Cardiac septum (tissue), 1 donor: Measurements from ENCODE around the gene ABT1. TPM values are rescaled to one million over a fixed set of nuclear protein-coding genes. Genes with fewer than 3 reads are reported as not detected.

Experiments
- DNase-seq: peaks from one replicate; pipeline ENCODE4 v3.0.0-alpha.2; 2020; ENCODE audit warnings: low spot score
- intact Hi-C: fragments of 100-400 bp; cut with DNase I; formaldehyde crosslinking; loops from one replicate; pipeline ENCODE4 v1.14.0; 2022
- total RNA-seq: library from RNA; stranded (reverse); fragmentation: NEBNext Ultra II Directional; extraction: Animal tissue kit (Norgen Biotek cat#: 25700); gene quantifications from one replicate; pipeline ENCODE4 v1.2.1, GENCODE V29; 2021
- donor health status: DM: no; HTN: no; CAD: no.

ABT1 gene
- total RNA-seq, 1 donor from 2014 or later: 7.4 TPM

DNA sequence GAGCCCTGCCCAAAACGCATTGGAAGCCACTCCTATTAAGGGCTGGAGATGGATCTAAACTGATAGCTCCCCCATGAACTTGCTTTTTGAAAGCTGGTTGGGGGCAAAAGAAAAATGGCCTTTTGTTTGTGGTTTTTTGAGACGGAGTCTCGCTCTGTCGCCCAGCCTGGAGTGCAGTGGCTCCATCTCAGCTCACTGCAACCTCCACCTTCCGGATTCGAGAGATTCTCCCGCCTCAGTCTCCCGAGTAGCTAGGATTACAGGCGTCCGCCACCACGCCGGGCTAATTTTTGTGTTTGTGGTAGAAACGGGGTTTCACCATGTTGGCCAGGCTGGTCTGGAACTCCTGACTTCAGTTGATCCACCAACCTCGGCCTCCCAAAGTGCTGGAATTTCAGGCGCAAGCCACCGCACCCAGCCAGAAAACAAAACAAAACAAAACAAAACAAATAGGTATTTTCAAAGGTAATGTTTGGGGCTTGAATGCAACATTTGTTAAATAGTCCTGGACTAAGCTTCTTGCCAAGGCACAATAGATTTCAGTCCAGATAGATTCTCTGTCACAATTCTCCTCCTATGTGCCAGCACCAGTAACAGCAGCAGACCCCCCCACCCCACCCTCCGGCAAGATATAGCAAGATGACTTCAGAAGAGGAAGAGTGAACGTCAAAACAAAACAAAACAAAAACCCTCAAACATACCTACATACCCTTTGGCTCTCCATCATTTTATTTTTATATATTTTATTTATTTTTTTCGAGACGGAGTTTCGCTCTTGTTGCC, 26.5 kb upstream of the ABT1 start:
- no peak for DNase-seq
- intact Hi-C loops: loop anchor here (5.0 kb wide), 1 partner anchor 228 kb away; no protein-coding TSS in a partner anchor

DNA sequence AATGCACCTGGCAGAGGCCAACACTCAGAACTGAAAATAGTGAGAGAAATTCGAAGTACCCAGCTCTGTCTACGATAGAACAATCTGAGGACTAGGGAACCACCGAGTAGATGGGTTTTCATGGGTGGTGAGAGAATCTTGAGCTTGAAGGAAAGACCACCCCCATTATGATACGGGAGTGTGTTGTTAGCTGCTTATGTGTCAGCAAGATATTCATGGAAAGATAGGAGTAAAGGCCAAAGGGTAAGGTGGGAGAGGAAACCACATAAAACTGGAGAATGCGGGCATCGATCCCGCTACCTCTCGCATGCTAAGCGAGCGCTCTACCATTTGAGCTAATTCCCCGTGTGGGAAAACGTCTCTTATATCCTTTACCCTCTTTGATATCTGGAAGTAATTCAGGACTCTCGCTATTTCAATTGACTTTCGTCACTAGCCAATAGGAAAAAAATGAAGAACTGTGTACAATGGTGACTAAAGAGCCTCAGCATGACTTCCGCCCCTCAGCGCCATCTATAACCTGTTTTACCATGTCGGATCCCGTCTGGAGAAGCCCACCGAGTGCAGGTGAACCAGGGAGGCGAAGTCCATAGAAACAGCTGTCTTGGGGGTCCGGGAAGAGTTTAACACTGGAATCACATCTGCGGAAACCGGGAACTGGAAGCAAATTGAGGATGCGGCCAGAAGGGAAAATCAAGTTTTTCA, 25.0 kb upstream of the ABT1 start:
- DNase-seq: no peak

DNA sequence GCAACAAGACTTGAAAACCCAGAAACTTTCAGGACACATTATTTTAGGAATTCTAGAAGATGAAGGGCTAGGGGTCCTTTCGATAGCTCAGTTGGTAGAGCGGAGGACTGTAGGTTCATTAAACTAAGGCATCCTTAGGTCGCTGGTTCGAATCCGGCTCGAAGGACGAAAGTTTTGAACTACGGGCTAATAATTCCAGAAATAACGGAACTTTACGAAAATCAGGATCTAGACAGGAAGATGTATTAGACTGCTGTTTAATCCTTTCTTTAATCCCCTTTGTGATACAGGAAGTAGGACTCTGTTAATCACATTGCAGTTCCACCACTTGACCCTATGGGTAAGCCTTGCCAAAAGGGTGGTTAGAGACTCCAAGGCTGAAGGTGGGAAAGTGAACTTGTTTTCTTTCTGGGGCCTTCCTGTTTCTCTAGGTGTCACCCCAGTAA, 21.2 kb upstream of the ABT1 start:
- DNase-seq: no peak
- intact Hi-C loops: no loop called here

More for the DNA sequence above, 25.0 kb upstream of the ABT1 start:
- intact Hi-C loops: loop anchor here (2.0 to 5.0 kb wide), 2 partner anchors 17 to 229 kb away; no protein-coding TSS in a partner anchor

DNA sequence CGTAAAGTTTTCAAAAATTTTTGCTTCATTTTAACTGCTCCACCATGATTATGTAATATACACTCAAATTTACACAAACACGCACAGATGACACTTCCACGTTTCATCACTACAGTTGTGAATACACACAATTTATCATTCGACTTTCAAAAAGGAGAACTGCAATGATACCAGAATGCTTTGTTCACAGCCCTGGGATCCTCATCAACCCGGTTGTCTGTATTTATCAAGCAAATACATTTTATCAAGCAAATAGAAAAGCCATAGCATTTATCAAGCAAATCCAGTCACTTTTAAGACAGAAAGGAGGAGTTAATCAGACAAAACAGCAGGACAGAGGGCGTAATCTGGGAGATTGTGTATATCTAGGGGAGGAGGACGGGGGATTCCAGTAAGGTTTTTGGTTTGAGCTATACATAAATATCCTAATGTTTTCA, 20.3 kb upstream of the ABT1 start:
- intact Hi-C loops: no loop called here
- DNase-seq: no peak

DNA sequence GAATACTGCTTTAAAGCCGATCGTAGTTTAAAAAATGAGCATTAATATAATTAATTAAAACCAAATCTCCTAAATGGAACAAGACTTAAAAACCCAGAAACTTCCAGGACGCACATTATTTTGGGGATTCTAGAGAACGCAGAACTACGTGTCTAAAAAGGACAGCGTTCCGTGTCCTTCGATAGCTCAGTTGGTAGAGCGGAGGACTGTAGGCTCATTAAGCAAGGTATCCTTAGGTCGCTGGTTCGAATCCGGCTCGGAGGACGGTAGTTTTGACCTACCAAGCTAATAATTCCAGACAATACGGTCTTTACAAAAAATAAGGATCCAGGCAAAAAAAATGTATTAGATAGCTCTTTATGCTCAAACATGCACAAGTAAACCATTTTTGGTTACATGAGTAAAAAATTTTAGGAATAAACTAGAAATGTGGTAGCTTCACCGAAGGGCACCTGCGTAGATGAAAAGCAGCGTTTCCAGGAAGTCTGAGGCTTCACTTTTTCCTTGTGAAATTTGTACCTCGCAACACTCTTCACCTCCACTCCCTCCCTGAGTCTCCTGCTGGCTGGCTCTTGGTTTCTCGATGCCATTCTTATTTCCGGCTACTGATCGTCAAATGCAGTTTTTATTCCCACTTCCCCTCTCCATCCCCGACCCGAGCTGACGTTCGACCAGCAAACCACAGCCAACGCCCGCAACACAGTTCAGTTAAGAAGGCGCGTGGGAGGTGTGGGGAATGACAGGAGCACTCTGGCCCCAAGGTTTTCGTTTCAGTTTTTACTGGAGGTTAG, 19.6 kb upstream of the ABT1 start:
- intact Hi-C loops: no loop called here
- no peak for DNase-seq

DNA sequence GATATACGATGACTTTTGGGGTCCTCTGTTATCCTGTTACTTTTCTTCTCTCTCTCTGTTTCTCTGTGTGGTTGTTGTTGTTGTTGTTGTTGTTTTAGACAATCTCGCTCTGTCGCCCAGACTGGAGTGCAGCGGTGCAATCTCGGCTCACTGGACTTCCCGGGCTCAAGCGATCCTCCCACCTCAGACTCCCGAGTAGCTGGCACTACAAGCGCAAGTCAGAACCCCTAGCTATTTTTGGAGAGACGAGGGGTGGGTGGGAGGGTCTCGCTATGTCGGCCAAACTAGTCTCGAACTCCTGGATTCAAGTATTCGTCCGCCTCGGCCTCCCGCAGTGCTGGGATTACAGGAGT, 19.1 kb upstream of the ABT1 start:
- intact Hi-C loops: no loop called here
- DNase-seq: no peak

DNA sequence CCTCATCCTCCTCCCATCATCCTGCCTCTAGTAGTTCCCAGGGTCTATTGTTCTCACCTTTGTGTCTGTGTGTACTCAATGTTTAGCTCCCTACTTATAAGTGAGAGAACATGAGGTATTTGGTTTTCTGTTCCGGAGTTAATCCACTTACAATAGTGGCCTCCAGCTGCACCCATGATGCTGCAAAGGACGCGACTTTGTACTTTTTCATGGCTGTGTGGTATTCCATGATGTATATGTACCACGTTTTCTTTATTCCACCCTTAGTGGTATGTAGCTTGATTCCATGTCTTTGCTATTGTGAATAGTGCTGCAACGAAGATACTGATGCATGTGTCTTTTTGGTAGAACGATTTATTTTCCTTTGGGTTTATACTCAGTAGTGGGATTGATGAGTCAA, 18.5 kb upstream of the ABT1 start:
- intact Hi-C loops: no loop called here

DNA sequence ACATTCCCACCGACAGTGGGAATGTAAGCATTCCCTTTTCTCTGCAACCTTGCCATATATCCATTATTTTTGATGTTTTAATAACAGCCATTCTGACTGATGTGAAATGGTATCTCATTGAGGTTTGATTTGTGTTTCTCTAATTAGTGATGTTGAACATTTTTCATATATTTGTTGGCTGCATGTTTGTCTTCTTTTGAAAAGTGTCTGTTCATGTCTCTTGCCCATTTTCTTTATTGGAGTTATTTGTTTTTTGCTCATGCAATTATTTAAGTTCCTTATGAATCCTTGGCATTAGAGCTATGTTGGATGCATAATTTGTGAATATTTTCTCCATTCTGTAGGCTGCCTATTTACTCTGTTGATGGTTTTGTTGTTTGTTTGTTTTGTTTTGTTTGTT, 18.0 kb upstream of the ABT1 start:
- no peak for DNase-seq
- intact Hi-C loops: no loop called here

More for the DNA sequence above, 18.5 kb upstream of the ABT1 start:
- no peak for DNase-seq

DNA sequence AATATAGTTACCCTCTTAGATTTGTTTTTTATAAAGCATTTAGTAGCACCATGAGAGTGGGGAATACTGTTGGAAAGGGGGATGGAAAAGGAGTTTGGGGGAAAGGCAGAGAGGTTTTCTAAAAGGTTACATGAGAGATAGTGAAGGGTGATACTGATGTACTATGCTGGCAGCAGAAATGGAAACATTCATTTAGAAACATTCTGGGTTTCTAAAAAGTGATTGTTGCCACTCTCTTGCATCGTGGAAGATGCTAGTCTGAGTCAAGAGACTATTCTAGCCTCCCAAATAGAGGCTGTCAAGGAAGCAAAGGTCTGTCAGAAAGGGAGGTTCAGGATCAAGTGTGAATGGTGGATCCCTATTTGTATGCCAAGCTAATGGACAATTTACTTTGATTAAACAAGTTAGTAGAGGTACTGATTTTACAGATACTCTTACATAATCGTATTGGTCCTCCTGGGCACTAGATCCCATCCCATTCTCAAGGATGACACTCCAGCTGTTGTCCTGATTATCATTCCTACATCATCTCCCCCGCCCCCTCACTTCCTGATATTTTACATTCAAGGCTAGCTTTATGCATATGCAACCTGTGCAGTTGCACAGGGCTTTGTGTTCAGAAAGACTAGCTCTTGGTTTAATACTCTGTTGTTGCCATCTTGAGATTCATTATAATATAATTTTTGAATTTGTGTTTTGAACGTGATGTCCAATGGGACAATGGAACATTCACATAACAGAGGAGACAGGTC, 15.4 kb upstream of the ABT1 start:
- no peak for DNase-seq
- intact Hi-C loops: no loop called here

DNA sequence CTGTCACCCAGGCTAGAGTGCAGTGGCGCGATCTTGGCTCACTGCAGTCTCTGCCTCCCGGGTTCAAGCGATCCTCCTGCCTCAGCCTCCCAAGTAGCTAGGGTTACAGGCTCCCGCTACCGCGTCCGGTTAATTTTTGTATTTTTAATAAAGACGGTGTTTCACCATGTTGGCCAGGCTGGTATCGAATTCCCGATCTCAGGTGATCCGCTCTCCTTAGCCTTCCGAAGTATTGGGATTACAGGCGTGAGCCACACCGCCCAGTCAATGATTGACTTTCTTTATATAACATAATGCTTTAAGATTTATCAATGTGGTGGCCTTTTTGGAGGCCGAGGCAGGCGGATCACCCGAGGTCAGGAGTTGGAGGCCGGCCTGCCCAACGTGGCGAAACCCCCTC, 7.8 kb upstream of the ABT1 start:
- intact Hi-C loops: no loop called here

DNA sequence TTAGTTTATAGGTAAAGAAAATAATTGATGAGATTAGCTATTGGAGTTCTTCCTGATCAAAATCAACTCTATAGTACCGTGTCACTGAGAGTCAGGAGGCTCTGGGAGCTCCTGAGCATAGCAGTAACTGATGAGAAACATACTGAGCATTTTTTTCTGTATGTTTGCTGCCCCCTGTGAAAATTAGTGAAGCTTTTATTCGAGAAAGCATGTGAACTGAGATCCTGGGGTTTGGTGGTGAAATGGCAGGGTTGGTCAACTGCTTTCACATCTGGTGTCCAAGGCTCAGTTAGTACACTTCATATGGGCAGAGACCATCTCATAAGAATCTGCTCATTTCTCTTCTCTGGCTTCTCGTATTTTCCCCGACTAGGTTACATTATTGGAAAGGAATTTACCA, 4.1 kb upstream of the ABT1 start:
- intact Hi-C loops: loop anchor here (10.0 kb wide), 2 partner anchors 418 to 1272 kb away; a partner anchor contains a TSS
- DNase-seq: no peak

More for the DNA sequence above, 7.8 kb upstream of the ABT1 start:
- no peak for DNase-seq

DNA sequence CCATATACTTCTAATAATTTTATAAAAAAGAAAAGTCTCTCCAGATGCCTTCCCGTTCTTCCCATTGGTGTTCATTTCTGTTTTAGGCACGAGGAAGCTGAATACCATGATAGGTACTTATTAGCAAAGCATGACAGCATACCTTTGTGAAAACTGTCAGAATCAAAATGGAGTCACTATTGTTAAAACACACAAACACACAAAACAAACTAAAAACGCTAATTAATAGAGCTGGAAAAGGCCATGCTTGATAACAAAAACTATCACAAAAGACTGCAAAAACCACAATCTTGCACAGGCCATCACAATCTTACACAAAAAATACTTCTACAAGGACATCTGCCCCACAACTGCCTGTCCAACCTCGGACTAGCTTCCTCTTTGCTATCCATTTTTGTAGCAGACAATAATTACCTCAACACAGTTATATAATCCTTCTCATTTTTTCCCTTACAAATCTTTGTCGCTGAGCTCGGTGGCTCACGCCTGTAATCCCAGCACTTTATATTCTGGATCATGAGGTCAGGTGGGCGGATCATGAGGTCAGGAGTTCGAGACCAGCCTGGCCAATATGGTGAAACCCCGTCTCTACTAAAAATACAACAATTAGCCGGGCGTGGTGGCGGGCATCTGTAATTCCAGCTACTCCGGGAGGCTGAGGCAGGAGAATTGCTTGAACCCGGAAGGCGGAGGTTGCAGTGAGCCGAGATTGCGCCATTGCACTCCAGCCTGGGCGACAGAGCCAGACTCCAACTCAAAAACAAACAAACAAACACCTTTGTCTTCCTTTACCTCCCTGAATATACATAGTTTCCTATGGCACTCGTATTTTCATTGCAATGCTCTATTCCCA, 3.2 kb upstream of the ABT1 start:
- intact Hi-C loops: loop anchor here (10.0 kb wide), 2 partner anchors 419 to 1271 kb away; a partner anchor contains a TSS
- no peak for DNase-seq

DNA sequence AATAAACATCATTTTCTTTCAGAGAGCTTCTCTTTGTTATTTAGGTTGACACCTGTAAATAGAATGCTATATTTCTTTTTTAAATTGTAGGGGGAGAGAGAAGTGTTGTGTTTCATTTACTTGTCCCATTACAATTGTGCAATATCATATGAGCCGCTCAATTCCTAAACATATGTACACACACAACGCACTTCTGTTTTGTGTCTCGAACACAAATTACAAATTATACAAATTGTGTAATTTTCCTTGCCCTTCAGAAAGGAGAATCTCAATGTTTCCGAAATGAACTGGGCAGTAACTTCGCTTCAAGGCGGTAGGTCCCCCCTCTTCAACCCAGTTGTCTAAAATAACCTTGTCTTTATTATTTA, 2.6 kb upstream of the ABT1 start:
- no peak for DNase-seq
- intact Hi-C loops: loop anchor here (10.0 kb wide), 2 partner anchors 419 to 1271 kb away; a partner anchor contains a TSS

DNA sequence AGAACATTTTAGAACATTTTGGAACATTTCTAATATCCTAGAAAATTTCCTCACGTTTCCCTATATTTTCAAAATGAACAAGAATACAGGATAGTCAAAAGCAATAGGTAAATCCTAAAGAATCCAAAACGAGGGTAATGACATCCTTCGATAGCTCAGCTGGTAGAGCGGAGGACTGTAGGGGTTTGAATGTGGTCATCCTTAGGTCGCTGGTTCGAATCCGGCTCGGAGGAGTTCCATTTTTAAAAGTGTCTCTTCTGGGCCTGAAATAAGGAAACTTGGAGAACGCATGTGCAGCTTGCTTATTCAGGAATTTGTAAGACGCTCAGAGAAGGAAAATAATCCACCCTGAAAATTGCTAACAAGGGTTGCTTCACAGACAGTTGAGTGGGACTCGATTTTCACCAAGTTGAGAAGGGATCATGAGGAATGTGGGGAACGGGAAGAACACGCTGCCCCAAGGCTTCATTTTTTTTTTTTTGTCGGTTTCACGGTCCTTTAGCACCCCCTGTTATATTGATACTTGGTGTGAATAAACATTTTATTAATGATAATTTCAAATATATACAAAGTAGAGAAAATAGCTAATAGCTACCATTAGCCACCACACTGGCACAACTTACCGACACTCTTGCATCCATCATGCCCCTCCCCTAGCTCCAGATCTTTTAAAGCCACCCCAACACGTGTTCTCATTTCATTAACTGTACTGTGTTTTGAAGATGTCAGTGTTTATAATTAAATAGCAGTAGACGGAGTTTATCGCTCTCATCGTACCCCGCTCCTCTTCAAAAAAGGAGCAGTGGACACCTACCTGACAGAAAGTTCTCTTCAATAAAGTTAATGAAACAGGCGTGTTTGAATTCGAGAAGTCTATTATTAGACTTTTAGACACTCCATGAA, 1.8 kb upstream of the ABT1 start:
- DNase-seq: no peak
- intact Hi-C loops: loop anchor here (1.0 to 10.0 kb wide), 3 partner anchors 254 to 1270 kb away; a partner anchor contains a TSS

DNA sequence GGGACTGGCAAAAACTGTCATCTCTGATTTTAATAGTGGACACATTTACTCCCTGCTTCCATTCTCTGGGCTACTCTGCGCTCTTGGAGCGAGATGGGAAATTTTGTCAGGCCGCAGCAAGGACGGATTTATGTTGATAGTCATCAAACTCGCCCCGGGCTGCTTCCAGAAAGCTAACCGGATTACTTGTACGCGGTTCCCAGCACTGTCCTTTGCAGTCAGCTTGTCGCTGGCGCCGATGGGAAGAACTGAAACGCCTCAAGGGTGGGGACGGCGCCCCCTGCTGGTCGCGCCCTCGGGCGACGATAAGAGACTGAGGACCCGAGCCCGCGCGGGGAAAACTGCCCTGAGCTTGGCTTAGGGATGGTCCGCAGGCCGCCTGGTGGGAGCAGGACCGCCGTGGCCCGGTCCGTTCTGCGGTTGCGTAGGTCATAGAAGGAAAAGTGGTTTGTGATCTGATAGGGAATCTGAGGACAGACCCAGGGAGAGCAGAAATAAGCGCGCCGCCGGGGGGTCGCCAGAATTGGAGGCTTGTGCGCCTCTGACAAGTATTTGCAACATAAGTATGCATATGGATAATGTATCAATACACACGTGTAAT, 984 bp upstream of the ABT1 start:
- intact Hi-C loops: loop anchor here (1.0 to 10.0 kb wide), 4 partner anchors 75 to 1269 kb away; a partner anchor contains a TSS
- DNase-seq: peak; percentile 95

DNA sequence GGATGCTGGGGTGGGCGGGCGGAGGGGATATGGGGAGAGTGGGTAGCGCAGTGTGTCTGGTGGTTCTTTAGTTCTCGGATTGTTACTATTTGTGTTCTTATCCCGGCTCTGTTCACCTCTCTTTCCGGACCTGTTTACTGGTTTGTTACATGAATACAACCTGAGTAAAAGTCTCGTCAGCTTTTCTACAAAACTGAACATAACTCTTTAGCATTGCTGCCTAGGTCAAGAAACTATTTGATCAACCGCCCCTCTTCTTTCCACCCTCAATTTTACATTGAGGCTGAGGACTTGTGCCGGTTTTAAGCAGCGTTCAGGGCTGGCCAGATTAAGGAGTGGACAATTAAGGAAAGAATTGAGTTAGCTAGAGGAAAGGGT, 625 bp downstream of the ABT1 start:
- DNase-seq: no peak
- intact Hi-C loops: loop anchor here (2.0 to 10.0 kb wide), 3 partner anchors 77 to 1267 kb away; a partner anchor contains a TSS

DNA sequence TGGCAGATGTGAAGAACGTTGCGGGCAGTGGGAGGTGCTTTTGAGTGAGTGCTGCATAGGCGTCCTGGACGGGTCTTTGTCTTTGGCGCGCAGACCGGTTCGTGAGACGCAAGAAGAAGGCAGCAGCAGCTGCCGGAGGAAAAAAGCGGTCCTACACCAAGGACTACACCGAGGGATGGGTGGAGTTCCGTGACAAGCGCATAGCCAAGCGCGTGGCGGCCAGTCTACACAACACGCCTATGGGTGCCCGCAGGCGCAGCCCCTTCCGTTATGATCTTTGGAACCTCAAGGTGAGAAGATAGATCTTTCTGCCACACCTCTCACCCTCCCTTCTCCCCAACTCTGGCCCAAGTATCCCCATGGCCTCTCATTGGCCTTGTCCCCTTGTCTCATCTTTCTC, 1.1 kb downstream of the ABT1 start:
- DNase-seq: no peak

More for the DNA sequence above, 1.1 kb downstream of the ABT1 start:
- intact Hi-C loops: loop anchor here (2.0 to 10.0 kb wide), 3 partner anchors 77 to 1267 kb away; a partner anchor contains a TSS
